AG08396 (cell line): ENCODE data around the gene GLO1.

Experiments
- DNase-seq: peaks from one replicate; pipeline ENCODE4 v3.0.0; 2012; ENCODE audit warnings: low spot score, mixed read lengths

GLO1 gene

GRCh38 chr6:38658418-38659167 lies 44.4 kb downstream of the GLO1 start:
- no peak for DNase-seq

GRCh38 chr6:38656896-38657295 lies 46.0 kb downstream of the GLO1 start:
- DNase-seq: no peak

DNA sequence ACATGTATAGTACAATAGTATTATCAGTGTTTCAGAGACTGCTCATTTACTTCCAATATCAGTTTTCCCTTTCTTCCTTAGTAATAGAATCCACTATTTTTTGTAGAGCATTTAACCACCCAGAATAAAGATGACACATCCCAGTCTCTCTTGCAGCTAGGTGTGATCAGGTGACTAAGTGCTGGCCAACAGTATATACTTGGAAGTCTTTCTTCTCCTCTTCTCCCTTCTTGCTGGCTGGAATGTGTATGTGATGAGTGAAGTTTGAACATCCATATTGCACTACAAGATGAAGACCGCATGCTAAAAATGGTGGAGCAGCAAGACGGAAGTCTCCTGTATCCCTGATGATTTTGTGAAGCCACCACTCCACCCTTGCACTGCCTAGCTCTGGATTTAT lies 48.7 kb downstream of the GLO1 start:
- DNase-seq: no peak

DNA sequence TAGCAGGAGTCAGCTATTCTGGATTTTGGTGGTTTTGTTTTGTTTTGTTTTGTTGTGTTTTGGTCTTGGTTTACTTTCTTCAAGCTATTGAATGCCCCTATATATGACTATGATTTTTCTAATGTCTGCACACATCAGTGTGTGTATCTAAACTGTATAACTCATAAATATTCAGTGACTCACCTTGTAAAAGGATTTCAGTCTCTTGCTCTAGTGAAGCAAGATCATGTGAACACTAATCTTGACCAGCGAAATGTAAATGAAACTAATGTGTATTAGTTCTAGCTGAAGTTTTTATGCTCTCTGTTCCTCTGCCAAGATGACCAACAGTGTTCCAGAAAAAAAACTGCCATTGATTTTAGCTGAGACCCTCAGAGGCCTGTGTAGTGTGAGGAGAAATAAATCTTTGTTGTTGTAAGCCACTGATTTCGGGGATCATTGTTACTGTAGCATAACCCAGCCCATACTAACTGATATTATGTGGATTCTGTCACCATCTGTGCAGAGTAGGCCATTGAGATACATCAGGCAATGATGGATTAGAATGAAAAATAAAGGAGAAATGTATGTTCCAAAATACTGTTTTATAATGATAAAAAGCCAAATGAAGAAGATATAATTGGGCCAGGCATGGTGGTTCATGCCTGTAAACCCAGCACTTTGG lies 51.7 kb downstream of the GLO1 start:
- DNase-seq: no peak

DNA sequence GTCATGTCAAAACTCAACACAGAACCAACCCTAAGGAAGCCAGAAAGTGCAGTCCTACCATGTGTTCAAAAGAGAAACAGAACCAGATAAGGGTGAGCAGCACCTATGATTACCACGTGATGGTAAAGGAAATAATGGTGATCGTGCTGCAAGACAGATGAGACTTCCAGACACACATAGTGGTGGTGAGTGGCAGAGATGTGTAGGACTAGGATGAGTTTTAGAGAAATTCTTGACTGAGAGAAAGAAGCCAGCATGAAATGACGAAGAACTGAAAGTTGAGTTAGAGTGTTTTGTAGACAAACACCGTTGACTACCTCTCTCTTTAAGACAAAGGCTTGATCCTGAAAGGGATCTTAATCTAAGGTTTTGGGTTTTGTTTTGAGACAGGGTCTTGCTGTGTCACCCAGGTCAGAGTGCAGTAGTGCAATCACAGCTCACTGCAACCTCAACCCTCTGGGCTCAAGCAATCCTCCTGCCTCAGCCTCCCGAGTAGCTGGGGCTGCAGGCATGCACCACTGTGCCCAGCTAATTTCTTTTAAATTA lies 52.7 kb downstream of the GLO1 start:
- DNase-seq: no peak

DNA sequence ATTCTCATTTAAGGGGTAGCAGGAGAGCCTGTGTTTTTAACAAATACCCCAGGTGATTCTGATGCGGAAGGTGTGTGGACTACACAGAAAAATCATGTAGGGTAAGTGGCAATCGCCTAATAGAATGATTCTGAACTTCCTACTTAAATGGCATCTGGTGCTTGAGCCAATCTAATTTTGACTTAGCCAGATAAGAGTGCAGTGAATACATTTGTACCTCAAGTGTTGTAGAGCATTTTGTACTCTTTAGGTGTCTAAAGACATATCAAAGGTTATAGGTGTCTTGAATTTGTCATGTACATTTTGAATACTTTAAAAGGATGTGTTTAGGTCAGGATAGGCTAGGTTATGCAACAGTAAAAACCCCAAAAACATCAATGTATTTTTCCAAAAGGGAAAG lies 53.2 kb downstream of the GLO1 start:
- no peak for DNase-seq

GRCh38 chr6:38648629-38649028 lies 54.3 kb downstream of the GLO1 start:
- no peak for DNase-seq

DNA sequence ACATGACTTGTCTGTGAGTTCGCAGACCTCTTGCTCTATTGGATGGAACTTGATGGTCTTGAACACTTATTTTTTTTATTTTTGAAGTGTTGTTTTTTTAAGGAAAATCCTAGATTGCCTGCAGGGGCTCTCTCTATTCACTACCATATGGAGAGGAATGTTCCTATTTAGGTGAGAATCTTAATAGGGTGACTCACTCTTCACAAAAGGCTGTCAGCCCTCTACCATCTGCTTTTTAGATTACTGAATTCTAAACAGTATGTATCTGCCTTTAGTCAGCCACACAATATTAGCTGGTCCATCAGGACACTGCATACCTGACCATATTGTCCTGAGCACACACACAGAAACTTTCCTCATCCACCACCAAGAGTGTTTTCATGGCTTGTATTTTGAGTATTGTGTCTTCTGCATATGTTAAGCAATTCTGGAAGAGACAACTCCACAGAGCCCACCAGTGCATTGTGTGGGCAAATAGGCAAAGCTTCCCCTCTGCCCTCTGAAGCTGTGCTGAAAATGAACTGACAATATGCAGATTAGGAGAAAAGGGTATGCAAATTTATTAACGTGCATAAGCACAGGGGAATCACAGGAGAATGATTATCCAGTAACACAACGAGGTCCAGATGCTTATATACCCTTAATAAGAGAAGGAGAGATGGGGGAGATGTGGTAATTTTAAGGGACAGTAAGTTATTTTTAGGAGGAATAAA lies 56.6 kb downstream of the GLO1 start:
- DNase-seq: no peak

DNA sequence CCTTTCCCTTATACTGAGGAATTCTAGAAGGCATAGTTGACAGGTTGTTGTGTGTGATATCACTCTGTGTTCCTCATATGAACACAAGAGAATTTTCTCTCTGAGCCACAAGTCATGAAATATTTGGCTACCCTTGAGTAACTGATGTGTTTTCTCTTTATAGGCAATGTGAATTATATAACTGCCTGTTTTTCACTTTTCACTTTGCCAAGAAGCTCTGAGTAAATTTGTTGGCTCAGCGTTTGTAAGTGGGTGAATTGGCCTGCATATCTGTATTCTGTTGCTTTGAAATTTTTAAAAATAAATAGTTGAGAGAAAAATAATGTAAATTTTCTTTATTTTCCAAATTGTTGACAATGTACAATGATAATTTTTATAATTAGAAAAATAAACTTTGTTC lies 58.0 kb downstream of the GLO1 start:
- DNase-seq: no peak

DNA sequence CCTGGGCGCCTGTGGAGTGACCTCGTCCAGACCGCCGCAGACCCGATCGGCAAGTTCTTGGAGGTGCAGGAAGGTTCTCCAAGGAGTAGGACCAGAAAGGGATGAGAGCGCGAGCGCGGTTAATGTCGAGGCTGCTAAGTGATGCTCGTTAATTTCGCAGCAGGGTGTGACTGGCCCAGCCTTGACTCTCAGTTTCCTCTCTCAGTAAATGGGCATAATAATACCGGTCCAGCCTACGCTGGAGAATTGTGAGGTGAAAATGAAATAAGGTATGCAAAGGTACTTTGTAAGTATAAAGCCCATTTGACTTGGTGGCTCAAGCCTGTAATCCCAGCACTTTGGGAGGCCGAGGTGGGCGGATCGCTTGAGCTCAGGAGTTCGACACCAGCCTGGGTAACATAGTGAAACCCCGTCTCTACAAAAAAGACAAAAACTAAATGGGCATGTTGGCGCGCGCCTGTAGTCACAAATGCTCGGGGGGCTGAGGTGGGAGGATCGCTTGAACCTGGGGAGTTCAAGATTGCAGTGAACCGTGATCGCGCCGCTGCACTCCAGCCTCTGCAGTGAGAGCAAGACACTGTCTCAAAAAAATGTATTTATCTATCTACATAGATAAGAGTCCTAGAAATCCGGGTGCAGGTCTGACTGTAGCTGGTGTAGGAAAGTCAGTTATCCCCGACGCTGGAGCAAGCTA lies 62.6 kb downstream of the GLO1 start:
- peak; percentile 78 for DNase-seq

DNA sequence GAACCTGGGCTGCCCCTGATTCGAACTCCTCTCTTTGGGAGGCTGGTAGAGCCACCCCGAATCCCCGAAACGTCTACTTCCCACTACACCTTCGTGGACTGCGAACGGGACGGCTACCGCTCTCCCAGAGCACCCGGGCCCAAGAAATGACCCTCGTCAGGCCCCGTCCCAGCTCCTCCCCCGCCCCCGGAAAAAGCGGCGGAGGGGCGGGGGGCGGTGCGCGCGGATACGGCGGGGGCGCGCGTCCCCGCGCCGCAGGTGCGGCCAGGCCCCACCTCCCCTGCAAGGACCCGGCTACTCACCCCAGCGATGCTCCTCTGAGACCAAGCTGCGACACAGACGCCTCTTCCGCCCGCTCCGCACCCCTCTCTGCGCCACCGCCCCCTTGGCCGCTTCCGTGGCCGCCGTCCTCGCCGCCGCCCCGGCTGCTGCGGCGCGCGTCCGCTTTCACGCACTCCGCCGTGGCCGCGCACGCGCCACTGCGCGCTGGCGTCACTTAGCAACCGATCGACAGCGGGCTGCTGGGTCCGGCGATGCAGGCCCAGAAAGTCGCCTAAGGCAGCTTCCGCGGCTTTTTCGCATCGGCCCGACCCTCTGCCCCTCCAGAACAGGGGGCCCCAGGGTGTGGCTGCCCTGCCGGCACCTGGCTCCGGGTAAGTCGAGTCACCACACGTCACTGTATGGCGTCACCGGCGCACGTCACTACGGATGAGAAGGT lies 63.3 kb downstream of the GLO1 start, which contains the start of gene BTBD9:
TSS of gene BTBD9 (minus strand) at position 432 of the 718 bp plus-strand sequence.
- peak; percentile 91 for DNase-seq

DNA sequence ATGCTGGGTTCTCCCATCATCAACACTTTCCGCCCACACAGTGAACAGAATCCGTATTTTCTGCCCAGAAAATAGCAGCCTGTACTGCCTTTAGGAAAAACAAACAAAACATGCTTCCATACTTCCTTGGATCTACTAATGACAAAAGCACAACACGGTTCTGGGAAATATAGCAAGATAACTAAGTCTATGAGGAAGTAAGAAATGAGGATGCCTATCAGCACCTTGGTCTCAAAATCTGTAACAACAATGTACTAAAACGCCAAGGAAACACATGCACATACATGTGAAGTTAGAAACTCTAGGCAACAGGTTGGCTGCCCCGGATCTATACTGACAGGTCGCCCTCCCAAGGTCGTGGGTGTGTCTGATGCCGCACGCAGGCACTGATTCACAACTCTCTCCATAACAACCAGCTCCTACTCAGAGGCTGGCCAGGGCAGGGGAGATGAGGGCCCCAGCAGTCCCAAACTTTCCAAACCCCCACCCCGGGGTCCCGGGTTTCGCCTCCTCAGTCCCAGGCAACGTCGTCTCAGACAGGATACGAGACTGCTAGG lies 63.9 kb downstream of the GLO1 start:
- DNase-seq: peak; percentile 57

GRCh38 chr6:38637756-38638155 lies 65.2 kb downstream of the GLO1 start:
- no peak for DNase-seq

DNA sequence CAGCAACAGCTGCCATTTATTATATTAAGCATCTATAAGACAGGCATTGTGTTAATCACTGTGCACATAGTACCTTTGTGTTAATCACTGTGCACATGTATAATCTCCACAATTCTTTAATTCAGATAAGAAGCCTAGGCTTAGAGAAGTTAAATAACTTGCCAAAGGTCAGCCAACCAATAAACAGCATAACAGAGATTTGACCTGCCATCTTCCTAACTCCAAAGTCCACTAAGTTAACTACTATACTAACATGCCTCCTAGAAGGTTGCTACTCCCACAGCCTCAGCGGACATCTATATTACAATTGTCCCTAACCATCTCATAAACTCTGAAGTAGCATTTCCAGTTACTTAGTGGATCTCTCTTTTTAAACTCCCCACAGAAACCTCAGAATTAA lies 66.9 kb downstream of the GLO1 start:
- DNase-seq: no peak

- no peak for DNase-seq
Observed at GRCh38 chr6:38634518-38634917, 68.4 kb downstream of the GLO1 start.

DNA sequence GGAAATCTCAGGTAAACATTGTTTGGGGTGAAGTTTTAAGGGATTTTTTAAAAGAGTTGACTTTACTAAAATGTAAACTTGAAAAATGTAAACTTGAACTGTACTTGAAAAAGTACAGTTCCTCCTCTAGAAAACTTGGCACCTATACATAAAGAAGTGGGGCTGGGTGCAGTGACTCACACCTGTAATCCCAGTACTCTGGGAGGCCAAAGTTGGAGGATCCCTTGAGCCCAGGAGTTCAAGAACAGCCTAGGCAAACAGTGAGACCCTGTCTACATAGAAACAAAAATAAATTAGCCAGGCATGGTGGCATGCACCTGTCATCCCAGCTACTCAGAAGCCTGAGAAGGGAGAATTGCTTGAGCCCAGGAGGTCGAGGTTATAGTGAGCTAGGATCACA lies 70.5 kb downstream of the GLO1 start:
- DNase-seq: no peak

- no peak for DNase-seq
Observed at GRCh38 chr6:38631186-38631783, 71.7 kb downstream of the GLO1 start.
